Measurements from ENCODE around the gene GPR161.

DNA sequence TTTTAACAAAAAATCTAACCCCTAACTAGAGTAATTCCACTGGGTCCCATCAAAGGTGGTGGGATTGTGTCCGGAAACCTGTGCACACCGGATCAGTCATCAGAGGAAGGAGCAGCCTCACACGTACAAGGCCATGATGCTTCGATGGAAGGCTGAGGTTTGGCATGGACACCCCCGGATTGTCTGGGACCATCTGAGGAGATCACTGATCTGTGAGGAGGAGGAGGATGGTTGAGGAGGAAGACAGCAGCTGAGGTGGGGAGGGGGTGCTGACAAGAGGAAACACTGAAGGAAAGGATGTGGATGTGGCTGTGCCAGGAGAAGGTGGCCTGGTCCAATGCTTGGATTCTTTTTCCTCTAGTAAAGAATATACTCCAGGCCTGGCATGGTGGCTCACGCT is 41.3 kb downstream of the GPR161 start:
- TF ChIP-seq POLR2A (IDR thresholded peaks at IDR 0.05) (no peak), EP300 (IDR thresholded peaks at IDR 0.05) (no peak)
- TF ChIP-seq, protein P1, sequence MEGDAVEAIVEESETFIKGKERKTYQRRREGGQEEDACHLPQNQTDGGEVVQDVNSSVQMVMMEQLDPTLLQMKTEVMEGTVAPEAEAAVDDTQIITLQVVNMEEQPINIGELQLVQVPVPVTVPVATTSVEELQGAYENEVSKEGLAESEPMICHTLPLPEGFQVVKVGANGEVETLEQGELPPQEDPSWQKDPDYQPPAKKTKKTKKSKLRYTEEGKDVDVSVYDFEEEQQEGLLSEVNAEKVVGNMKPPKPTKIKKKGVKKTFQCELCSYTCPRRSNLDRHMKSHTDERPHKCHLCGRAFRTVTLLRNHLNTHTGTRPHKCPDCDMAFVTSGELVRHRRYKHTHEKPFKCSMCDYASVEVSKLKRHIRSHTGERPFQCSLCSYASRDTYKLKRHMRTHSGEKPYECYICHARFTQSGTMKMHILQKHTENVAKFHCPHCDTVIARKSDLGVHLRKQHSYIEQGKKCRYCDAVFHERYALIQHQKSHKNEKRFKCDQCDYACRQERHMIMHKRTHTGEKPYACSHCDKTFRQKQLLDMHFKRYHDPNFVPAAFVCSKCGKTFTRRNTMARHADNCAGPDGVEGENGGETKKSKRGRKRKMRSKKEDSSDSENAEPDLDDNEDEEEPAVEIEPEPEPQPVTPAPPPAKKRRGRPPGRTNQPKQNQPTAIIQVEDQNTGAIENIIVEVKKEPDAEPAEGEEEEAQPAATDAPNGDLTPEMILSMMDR (IDR thresholded peaks at IDR 0.05), result no peak
